HT-29 (cell line): ENCODE data around the gene OR13G1. TPM values are rescaled to one million over a fixed set of nuclear protein-coding genes. Genes with fewer than 3 reads are reported as not detected.
"Not testable (repeated sequence)": the region's sequence is repeated elsewhere in the genome, so short reads cannot be mapped to it uniquely, and the experiment has no call there.

Source experiments
- DNase-seq: peaks from one replicate; pipeline ENCODE4 v3.0.0-alpha.2; 2015; ENCODE audit warnings: low spot score
- total RNA-seq: library from RNA; depleted of rRNA; stranded (reverse); fragments of >200 nt; shearing (Covaris generic); gene quantifications from 2 replicates; pipeline ENCODE4 v1.2.3, GENCODE V29; 2014; rRNA removed

Gene OR13G1
- not detected in 2 replicates for total RNA-seq

DNA sequence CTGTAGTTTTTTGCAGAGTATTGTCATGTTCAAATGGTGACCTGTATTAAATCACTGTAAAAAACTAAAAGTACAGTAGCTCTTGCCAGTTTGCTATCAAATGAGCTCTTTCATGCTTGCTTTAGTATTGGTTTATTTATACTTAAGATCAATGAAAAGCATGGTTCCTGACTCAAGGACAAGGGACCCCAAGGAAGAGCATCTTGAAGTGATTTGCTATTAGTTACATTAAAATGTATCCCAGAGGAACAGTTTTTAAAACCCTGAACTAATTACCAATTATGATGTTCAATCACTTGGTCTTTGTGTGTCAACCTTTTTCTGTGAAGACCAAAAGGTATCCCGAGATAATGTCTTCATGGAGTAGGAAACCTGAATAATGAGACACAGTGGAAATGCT is at the start of gene OR13G1:
TSS of gene OR13G1 (minus strand) at position 101 of the 400 bp plus-strand sequence. CDS start 6,698 bp downstream, outside the sequence.
- no peak for DNase-seq

GRCh38 chr1:247721222-247721621 is 41.7 kb upstream of the OR13G1 start:
- no peak for DNase-seq

- no peak for DNase-seq
Observed at GRCh38 chr1:247716546-247716945, 37.0 kb upstream of the OR13G1 start, which contains the start of gene OR6F1. Gene OR6F1, minus strand, starts transcription at chr1:247716646. Its CDS starts 3,891 bp downstream, at chr1:247712755.

GRCh38 chr1:247713753-247714152 is 34.2 kb upstream of the OR13G1 start:
- DNase-seq = no peak

DNA sequence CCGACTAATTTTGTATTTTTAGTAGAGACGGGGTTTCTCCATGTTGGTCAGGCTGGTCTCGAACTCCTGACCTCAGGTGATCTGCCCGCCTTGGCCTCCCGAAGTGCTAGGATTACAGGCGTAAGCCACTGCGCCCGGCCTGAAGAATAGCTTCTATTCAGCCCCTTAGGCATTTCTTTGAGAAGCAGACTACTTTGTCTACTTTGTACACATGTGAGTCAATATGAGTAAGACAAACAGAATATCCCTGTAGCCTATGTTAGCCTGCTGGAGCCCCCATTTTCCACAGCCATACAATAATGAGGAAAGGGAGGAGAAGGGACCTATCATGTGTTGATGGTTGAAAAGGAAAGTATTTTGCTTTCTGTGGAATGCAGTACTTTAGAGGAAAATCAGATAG is 31.1 kb upstream of the OR13G1 start:
- not testable (repeated sequence) for DNase-seq

DNA sequence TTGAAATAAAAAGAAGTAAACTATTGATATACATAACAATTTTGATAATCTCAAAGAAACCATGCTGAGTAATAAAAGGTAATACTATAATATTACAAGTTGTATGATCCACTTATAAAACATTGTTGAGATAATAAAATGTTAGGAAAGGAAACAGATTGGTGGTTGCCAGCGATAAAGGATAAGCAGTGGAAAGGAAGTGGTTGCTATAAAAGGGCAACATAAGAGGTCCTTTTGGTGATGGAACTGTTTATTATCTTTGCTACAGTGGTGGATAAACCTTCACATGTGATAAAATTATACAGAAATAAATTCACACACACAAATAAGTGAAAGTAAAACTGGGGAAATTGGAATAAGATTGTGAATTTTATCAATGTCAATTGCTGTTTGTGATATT is 21.8 kb upstream of the OR13G1 start:
- no peak for DNase-seq

DNA sequence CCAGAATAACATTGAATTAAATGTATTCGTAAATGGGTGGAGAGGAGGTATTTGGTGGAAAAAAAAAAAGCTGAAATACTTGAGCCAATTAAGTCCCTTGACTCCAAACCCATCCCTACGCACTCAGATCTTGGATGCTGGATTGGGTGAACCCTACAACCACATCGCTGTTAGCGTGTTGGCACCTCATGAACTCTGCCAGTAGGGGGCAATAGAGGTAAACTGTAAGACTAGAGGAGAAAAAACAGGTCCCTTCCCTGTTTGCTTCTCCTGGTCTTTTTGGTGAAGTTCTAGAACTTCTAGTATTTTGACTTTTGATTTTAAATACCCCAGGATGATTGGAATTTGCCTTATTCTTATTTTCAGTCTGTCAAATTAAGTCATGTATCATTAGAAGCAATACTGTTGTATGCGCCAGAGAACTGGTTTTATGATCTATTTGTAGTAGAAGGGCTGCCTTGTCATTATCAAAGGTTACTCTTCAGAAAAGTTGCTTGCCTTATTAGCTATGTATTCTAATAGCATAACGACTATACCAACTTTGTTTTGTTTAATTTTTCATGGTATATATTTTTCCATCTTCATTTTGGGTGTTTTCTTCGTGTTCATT is 1.9 kb upstream of the OR13G1 start:
- DNase-seq = peak; percentile 80

DNA sequence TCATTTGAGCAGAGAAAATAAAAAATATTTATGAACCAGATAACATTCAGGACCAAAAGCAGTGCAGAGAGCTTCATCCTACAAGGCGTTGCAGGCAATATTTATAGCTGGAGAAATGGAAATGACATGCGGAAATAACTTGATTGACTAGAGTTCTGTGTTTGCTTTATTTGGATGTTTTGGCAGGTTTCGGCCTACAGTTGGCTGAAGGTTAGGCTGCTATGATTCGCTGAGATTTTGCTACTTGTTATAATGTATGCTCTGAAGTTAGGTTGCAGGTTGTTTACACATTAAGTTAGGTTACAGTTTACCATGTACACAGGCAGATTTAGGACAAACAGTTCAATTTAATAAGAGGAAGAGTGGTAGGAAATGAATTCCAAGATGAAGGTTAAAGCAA is 632 bp upstream of the OR13G1 start:
- DNase-seq = no peak

DNA sequence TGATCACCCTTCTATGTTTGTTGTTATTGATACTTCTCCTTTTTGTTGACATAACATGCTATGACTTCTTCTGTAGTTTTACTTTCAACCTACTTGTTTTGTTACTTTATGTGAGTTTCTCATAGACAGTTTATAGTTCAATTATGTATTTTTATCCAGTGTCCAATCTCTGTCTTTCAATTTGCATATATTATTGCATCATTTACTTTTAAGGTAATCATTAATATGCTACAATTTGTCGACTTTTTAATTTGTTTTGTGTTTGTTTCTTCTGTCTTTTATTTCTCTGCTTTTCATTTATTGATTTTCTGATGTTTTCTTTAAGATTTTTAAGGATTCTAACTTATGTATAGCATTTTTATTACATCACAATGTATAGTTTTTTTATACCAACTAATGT is 10.3 kb downstream of the OR13G1 start:
- DNase-seq = no peak

GRCh38 chr1:247656221-247656875 is 23.2 kb downstream of the OR13G1 start:
- DNase-seq = no peak

DNA sequence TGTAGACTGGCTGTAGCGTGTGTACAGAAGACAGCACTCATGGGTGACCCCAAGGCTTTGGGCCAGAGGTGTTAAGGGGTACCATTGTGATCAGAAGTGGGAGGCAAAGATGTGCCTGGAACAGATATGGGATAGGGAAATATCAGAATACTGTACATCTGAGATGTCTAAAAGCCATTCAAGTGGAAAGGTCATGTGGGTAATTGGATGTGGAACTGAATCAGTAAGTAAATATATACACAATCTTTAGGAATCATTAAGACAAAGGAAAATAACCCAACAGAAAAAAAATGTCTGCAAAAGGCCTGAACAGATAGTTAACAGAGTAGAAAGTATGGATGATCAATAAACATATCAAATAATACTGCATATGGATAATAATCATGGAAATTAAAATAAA is 26.5 kb downstream of the OR13G1 start:
- no peak for DNase-seq

DNA sequence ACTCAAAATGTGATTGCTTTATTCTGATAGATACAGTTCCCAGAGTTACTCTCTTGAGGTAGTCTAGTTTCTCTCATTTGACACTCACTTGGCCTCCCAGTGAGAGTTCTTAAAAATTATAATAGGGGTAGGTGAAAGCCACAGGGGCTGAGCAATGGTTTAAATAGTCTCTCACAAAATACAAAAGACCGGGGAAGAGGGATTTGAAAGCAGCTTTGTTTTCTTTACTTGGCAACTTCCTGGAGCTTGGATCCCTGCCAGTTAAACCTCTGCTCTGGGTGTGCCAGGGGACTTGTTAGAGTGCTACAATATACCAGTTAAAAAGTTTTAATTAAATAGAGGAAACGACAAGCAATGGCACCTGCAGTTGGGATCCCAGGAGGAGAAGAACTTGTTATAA is 31.7 kb downstream of the OR13G1 start:
- peak; percentile 4 for DNase-seq

DNA sequence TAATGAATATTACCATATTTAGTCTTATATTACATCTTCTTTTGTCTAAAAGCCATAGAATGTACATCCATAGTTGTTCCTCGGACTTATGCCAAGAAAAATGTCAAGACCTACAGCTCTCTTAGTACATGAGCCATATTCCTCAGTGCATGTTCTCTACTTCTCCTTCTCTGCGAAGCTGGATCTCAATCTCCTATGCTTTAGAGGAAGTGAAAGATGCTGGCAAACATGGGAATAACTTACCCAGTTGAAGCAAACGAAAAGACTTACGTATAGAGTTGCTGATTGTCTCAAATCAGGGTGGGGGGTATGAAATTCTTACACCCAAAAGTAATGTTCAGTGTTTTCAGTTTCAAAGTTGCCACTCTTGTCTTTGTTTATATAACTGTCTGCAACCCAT is 32.7 kb downstream of the OR13G1 start:
- no peak for DNase-seq

DNA sequence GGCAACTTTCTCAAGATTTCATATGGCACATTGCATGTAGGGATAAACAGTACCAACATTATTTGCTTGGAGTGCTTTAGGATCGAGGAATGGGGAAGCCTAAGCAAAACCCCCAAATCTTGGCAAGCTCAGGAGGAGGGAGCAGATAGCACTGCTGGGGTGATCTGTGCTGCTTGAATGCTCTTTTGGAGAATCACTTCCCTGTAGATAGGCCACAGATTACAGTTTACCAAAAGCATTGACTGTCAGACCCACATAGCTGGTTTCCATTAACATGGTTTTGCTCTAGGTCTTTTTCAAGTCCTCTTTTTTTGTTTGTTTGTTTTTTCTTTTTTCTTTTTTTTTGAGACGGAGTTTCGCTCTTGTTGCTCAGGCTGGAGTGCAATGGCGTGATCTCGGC is 36.8 kb downstream of the OR13G1 start:
- DNase-seq = no peak

- DNase-seq = no peak
Observed at GRCh38 chr1:247639381-247639981, 40.1 kb downstream of the OR13G1 start.

DNA sequence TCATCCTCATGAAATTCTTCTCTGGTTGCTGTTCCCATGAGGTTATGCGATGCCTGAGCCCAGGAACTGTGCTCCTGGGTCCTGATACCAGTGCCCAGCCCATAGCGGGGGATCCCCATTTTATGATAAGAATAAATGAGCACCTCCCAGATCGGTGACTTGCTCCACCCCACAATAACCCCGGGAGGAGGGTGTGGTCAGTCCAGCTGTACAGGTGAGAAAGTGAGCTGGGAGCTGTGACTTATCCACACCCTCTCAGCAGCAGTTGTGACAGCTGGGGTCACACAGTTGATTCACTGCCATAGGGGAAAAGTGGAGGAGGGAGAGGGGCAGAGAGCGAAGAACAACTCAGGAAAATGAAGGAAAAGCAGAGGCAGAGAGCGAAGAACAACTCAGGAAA is 40.8 kb downstream of the OR13G1 start:
- DNase-seq = no peak

DNA sequence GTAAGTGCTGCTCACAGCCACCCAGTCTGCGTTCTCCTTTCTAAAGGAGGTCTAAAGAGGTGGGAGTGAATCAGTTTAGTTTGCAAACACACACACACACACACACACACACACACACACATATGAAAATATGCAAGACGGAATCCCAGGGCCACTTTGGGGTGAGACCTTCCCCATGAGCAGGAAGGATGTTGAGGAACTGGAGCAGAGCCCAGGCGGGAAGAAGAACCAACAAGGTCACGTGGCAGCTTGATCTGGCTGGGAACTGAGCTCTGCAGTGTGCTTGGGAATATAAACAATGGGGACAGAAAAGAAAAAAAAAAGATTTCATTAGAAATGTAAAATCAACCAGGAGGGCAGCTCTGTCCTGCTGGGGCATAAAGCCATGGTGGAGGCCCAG is 41.5 kb downstream of the OR13G1 start:
- DNase-seq = no peak

DNA sequence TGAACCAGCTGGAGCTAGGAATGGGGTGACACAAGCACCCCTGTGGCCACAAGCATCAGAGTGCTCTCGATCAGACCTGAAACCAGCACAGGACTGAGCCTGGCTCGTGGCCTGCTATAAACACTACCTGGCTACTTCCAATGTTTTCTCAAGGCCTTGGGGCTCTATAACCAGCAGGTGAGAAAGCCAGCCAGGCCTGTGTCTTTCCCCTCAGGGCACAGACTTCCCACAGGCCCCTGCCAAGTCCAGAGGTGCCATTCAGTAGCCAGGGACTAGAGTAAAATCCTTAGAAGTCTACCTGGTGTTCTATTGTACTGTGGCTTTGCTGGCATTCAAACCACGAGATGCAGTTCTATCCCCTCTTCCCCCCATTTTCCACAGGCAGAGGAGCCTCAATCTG is 51.6 kb downstream of the OR13G1 start:
- no peak for DNase-seq

Other genes starting within 250 kb of the OR13G1 start
- not detected in 2 replicates for gene OR2B11, start 221.6 kb downstream of the OR13G1 start, total RNA-seq
- not detected in 2 replicates for gene OR2C3, start 143.3 kb downstream of the OR13G1 start, total RNA-seq
- gene GCSAML, start 130.6 kb downstream of the OR13G1 start, total RNA-seq = not detected in 2 replicates
- gene OR2G2, start 91.4 kb downstream of the OR13G1 start, total RNA-seq = not detected in 2 replicates
- not detected in 2 replicates for gene OR2G3, start 74.2 kb downstream of the OR13G1 start, total RNA-seq
- gene OR6F1, start 36.9 kb upstream of the OR13G1 start, total RNA-seq = not detected in 2 replicates
- not detected in 2 replicates for gene OR14K1, start 58.9 kb upstream of the OR13G1 start, total RNA-seq
- gene OR14A2, start 68.4 kb upstream of the OR13G1 start, total RNA-seq = not detected in 2 replicates
- gene OR1C1, start 80.8 kb upstream of the OR13G1 start, total RNA-seq = not detected in 2 replicates
- gene OR14A16, start 144.4 kb upstream of the OR13G1 start, total RNA-seq = not detected in 2 replicates
- gene OR11L1, start 162.2 kb upstream of the OR13G1 start, total RNA-seq = not detected in 2 replicates
- not detected in 2 replicates for gene TRIM58, start 177.4 kb upstream of the OR13G1 start, total RNA-seq
- not detected in 2 replicates for gene OR2W3, start 215.8 kb upstream of the OR13G1 start, total RNA-seq
- gene OR2T8, start 240.5 kb upstream of the OR13G1 start, total RNA-seq = not detected in 2 replicates
- gene OR2AJ1, start 245.2 kb upstream of the OR13G1 start, total RNA-seq = not detected in 2 replicates